Left cardiac atrium (tissue), 4 donors: ENCODE data around the gene RUFY3. TPM values are rescaled to one million over a fixed set of nuclear protein-coding genes. Genes with fewer than 3 reads are reported as not detected.
"Not testable (repeated sequence)": the region's sequence is repeated elsewhere in the genome, so short reads cannot be mapped to it uniquely, and the experiment has no call there.

Experiments used
- ATAC-seq, 2 donors: fragments of 200-7000 bp; cut with Tn5 transposase; one replicate each; pipeline ENCODE4 v1.9.1; 2020; ENCODE audit warnings: mild to moderate bottlenecking in 2 of 2, moderate library complexity in 2 of 2
- DNase-seq: peaks from one replicate; pipeline ENCODE4 v3.0.0-alpha.2; 2020
- intact Hi-C, 2 donors: fragments of 100-400 bp; cut with DNase I; formaldehyde crosslinking; loops; one replicate each; pipeline versions ENCODE4 v1.14.1 to v1.15.1; 2022 to 2023
- total RNA-seq, 2 donors: library from RNA; stranded (reverse); fragmentation: NEBNext Ultra II Directional; extraction: Animal tissue kit (Norgen Biotek cat#: 25700); gene quantifications; one replicate each; pipeline ENCODE4 v1.2.1, GENCODE V29; 2021
- donor health status: DM: no; HTN: yes; CAD: no.
- donor health status: DM: no; HTN: yes; CAD: no; lungs with severe emphysema.
- donor health status: DM: yes; HTN: yes; CAD: no.
- donor health status: Dilated cardiomyopathy.

Gene RUFY3
- total RNA-seq, 2 donors from 2014 or later: 23.5 to 27.7 TPM

DNA sequence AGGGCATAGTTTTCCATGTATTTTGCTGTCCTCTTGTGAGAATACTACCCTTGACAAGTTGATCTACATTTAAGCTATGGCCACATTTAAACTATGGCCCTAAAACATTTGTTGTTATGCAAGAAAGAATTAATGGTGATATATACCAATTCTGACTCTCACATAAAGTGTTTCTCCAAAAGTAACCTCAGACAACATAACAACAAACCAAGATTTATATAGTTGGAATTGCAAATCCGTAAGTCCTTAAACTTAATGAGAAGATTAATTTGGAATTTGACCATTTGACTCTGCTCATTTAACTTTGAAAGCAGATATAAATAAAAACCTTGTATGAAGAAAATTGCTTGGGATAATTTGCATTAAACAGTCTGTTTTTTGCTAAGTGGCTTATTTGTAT, 38.9 kb downstream of the RUFY3 start:
- no peak for ATAC-seq
- intact Hi-C loops: no loop called here
- no peak for DNase-seq

GRCh38 chr4:70761276-70761816, 39.6 kb downstream of the RUFY3 start:
- intact Hi-C loops: no loop called here
- DNase-seq (no peak), ATAC-seq (no peak)

- no peak for ATAC-seq
- DNase-seq: no peak
- intact Hi-C loops: no loop called here
Measured at GRCh38 chr4:70765368-70765767, 43.6 kb downstream of the RUFY3 start.

DNA sequence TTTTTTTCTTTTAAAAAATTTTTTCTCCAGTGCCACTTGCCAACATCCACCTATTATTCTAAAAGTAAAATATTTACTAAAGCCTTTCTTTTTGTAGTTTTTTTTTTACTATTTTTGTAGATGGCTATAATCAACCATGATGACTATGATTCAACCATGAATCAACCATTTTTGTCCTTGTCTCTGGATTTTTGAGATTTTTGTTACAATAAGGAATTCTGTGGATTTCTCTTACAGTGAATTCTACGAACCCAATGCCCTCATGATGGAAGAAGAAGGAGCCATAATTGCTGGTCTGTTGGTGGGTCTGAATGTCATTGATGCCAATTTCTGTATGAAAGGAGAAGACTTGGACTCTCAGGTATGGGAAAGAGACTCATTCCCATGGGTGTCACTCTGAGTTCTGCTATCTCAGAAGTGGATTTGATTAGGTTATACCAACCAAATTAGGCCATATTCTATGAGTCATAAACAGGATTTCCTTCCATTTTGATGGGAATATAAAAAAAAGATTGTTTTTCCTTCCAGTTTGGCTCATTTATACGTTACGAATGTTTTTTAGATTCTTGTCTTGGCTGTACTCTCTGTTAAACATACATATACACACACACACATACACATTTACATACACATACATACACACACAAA, 46.7 kb downstream of the RUFY3 start:
- ATAC-seq: no peak
- intact Hi-C loops: no loop called here

DNA sequence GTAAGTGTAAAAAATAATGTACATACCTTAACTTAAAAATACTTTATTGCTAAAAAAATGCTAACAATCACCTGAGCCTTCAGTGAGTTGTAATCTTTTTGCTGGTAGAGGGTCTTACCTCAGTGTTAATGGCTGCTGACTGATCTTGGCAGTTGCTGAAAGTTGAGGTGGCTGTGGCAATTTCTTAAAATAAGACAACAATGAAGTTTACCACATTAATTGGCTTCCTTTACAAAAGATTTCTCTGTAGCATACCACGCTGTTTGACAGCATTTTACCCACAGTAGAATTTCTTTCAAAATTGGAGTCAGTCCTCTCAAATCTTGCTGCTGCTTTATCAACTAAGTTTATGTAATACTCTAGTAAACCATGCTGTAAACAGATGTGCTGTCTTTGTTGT, 47.6 kb downstream of the RUFY3 start:
- DNase-seq, intact Hi-C loops, ATAC-seq: not testable (repeated sequence)

More for the DNA sequence above, 46.7 kb downstream of the RUFY3 start:
- DNase-seq: no peak

DNA sequence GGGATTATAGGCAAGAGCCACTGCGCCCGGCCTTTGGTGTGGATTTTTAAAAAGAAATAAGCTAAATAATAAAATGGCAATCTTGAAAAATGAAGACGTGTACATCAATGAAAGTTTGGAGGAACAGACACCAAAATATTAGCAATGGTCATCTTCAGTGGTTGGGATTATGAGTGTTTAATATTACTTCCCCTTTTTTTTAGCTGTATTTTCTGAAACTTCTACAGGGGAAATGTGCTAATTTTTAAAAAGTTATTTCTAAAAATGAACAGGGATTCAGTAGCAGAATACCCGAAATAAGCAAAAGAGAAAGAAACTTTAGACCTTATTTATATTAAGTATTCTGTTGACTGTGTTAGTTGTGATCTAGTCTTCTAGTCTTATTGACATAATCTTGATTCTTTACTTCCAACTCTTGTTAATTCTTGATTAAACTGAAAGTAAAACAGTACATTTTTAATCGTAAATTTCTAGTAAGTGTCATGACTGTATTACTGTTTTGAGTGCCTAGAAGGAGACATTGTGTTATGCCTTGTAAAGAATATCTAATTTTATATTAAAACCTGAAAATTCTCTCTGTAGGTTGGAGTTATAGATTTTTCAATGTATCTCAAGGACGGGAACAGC, 51.3 kb downstream of the RUFY3 start:
- DNase-seq: no peak
- no peak for ATAC-seq
- intact Hi-C loops: no loop called here

GRCh38 chr4:70778888-70779422, 57.2 kb downstream of the RUFY3 start:
- peak; percentile 41 to 73 for ATAC-seq
- no peak for DNase-seq
- intact Hi-C loops: no loop called here

- intact Hi-C loops: no loop called here
Measured at GRCh38 chr4:70783096-70783495, 61.3 kb downstream of the RUFY3 start.

GRCh38 chr4:70787496-70787895, 65.7 kb downstream of the RUFY3 start:
- ATAC-seq: no peak
- intact Hi-C loops: no loop called here
- DNase-seq: no peak

More at GRCh38 chr4:70783096-70783495, 61.3 kb downstream of the RUFY3 start:
- DNase-seq (no peak), ATAC-seq (no peak)

- intact Hi-C loops: no loop called here
- ATAC-seq: no peak
- no peak for DNase-seq
Measured at GRCh38 chr4:70788733-70789132, 67.0 kb downstream of the RUFY3 start.

- intact Hi-C loops: no loop called here
- DNase-seq (no peak), ATAC-seq (no peak)
Measured at GRCh38 chr4:70793626-70794025, 71.9 kb downstream of the RUFY3 start.

DNA sequence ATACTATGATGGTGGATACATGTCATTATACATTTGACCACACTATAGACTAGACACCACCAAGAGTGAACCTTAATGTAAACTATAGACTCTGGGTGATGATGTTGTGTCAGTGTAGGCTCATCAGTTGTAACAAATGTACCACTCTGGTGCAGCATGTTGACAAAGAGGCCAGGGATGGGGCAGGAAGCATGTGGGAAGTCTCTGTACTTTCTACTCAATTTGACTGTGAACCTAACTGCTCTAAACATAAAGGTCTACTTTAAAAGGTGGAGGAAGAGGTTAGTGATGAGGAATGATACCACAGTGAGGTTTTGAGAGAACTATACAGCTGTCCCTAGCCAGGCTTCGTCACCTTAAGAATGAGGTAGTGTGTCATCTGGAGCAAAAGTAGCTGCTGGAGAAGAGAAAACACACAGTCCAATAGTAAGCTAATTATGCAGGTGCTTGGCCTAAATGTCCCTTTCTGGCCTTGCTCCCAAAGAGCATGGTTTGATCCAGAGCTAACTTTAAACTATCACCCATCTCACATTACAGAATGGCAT, 79.6 kb downstream of the RUFY3 start:
- ATAC-seq: no peak
- intact Hi-C loops: no loop called here

GRCh38 chr4:70802928-70803580, 81.3 kb downstream of the RUFY3 start:
- intact Hi-C loops: no loop called here
- no peak for ATAC-seq
- no peak for DNase-seq

More for the DNA sequence above, 79.6 kb downstream of the RUFY3 start:
- no peak for DNase-seq

DNA sequence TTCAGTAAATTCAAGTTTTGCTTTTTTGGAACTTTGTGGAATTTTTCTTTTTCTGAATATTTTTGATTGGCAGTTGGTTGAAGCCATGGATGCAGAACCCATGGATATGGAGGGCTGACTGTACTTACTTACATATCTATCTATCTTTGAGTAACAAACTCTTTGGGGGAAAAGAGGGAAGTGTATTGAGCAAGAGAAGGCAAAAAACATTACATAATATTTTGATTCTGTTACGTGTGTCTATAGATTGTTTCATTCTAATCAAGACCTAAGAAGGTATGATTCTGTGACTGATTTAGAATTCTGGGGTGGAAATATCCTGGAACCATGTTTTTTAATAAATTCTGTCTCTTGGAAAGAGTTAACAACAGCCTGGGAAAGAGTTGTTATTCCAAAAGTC, 86.4 kb downstream of the RUFY3 start:
- ATAC-seq (no peak), DNase-seq (no peak)
- intact Hi-C loops: no loop called here

DNA sequence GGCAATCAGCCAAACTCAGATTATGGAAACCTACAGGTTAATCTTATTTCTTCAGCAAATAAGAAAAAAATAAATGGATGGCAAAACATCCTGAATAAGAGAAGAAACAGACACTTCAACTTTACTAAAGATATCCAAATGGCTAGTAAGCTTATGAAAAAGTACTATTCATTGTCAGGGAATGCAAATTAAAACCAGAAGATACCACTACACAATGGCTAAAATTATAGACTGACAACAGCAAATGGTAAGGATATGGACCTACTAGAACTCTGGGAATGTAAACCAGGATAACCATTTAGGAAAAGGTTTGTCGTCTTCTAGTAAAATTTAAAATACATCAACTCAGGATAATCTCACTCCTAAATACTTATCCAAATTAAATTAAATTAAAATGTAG, 93.6 kb downstream of the RUFY3 start:
- intact Hi-C loops: no loop called here

DNA sequence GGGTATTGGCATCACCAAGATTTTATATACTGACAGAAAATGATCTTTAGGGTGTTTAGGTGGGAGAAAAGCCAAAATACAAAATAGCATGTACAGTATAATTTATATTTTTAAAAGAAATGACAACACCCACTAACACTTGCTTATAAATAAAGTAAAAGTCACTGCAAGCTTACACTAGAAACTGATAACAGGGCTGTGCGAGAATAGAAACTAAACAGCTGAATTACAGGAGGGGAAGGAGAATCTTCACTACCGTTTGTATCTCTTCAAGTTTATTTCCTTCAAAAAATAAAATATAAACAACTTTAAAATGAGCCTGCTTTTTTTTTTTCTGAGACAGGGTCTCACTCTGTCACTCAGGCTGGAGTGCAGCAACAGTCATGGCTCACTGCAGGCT, 95.1 kb downstream of the RUFY3 start:
- DNase-seq (no peak), ATAC-seq (no peak)
- intact Hi-C loops: no loop called here

More for the DNA sequence above, 93.6 kb downstream of the RUFY3 start:
- DNase-seq (no peak), ATAC-seq (no peak)

DNA sequence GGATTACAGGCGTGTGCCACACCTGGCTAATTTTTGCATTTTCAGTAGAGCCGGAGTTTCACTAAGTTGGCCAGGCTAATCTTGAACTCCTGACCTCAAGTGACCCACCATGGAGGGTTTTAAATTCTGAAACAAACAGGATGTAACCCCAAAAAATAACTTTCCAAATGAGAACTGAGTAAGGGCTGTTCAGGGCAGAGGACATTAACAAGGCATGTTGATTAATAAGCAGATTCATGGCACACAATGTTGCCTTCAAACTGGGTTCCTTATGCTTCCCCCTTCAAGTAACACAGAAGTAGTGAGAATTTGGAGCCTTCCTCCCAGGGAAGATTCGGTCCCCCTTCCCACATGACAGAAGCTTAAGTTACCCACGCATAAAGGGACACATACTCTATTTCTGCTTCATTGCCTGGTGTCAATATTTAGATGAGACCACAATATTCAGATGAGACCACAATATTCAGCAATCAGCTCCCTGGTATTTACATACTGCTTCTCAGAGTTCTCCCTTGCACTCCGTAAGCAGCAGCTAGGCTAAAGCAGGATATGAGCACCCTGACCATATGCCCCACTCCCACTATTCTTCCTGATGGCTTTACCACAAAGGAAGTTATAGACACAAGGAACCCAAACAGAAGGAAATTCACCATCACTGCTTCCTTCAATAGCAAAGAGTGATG, 96.5 kb downstream of the RUFY3 start:
- DNase-seq: no peak
- ATAC-seq: no peak
- intact Hi-C loops: no loop called here

- DNase-seq (no peak), ATAC-seq (no peak)
- intact Hi-C loops: no loop called here
Measured at GRCh38 chr4:70818921-70819320, 97.2 kb downstream of the RUFY3 start.

DNA sequence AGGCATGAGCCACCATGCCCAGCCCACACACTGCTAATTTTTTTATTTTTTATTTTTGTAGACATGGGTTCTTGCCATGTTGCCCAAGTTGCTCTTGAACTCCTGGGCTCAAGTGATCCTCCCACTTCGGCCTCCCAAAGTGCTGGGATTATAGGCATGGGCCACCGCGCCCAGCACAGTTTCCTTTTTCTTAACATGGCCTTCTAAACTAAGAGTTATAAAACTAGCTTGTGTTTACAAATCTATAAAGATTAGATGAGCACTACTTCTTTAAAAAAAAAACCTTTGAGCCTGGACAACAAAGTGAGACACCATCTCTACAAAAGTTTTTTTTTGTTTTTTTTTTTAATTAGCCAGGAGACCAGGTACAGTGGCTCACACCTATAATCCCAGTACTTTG, 107.3 kb downstream of the RUFY3 start:
- no peak for ATAC-seq
- no peak for DNase-seq
- intact Hi-C loops: no loop called here
